Central memory CD4-positive, alpha-beta T cell (primary cell): Measurements from ENCODE around the gene ZNF75A.
"Not testable (repeated sequence)": the region's sequence is repeated elsewhere in the genome, so short reads cannot be mapped to it uniquely, and the experiment has no call there.

Source experiments
- DNase-seq: peaks from one replicate; pipeline ENCODE4 v3.0.0; 2022
- total RNA-seq, 3 experiments: gene quantifications; one replicate each; lab custom pipeline; 2026; lab: John Stamatoyannopoulos, UW

ZNF75A gene
- total RNA-seq = 28.4 to 55.4 (median 43.4) reads per million in 3 experiments

GRCh38 chr16:3305109-3306068 lies at the start of gene ZNF75A, which contains the start of gene TIGD7:
Gene ZNF75A, plus strand, starts transcription at chr16:3305497. Its CDS starts 2,932 bp downstream, at chr16:3308429.
Gene TIGD7, minus strand, starts transcription at chr16:3305430. Its CDS starts 4,816 bp downstream, at chr16:3300614.
- peak; percentile 83 for DNase-seq

- DNase-seq = no peak
Observed at GRCh38 chr16:3256146-3256865, 49.0 kb upstream of the ZNF75A start, which contains the start of gene MEFV. Gene MEFV, minus strand, starts transcription at chr16:3256633. Its CDS starts 46 bp downstream, at chr16:3256587.

- DNase-seq = no peak
Observed at GRCh38 chr16:3256866-3257465, 48.3 kb upstream of the ZNF75A start.

GRCh38 chr16:3259836-3260235 lies 45.5 kb upstream of the ZNF75A start:
- no peak for DNase-seq

- DNase-seq = no peak
Observed at GRCh38 chr16:3262517-3262916, 42.8 kb upstream of the ZNF75A start.

GRCh38 chr16:3264137-3265036 lies 40.9 kb upstream of the ZNF75A start:
- peak; percentile 94 for DNase-seq

GRCh38 chr16:3266873-3267537 lies 38.3 kb upstream of the ZNF75A start:
- no peak for DNase-seq

- no peak for DNase-seq
Observed at GRCh38 chr16:3268294-3268693, 37.0 kb upstream of the ZNF75A start.

- not testable (repeated sequence) for DNase-seq
Observed at GRCh38 chr16:3270718-3271117, 34.6 kb upstream of the ZNF75A start.

GRCh38 chr16:3271281-3271680 lies 34.0 kb upstream of the ZNF75A start:
- not testable (repeated sequence) for DNase-seq

GRCh38 chr16:3274490-3274889 lies 30.8 kb upstream of the ZNF75A start:
- DNase-seq = no peak

- no peak for DNase-seq
Observed at GRCh38 chr16:3274947-3275346, 30.4 kb upstream of the ZNF75A start.

- DNase-seq = no peak
Observed at GRCh38 chr16:3276679-3277078, 28.6 kb upstream of the ZNF75A start.

GRCh38 chr16:3281222-3281820 lies 24.0 kb upstream of the ZNF75A start:
- DNase-seq = no peak

GRCh38 chr16:3282103-3282729 lies 23.1 kb upstream of the ZNF75A start:
- DNase-seq = no peak

- DNase-seq = peak; percentile 95
Observed at GRCh38 chr16:3282730-3283542, 22.4 kb upstream of the ZNF75A start, which contains the start of gene ZNF263. Gene ZNF263, plus strand, starts transcription at chr16:3283491. Its CDS starts 328 bp downstream, at chr16:3283819.

GRCh38 chr16:3283543-3284447 lies 21.5 kb upstream of the ZNF75A start:
- DNase-seq = no peak

- no peak for DNase-seq
Observed at GRCh38 chr16:3285131-3285530, 20.2 kb upstream of the ZNF75A start.
